GM10266 (cell line): ENCODE measurements around the gene OBSL1.

Experiments
- DNase-seq: peaks from one replicate; pipeline ENCODE4 v3.0.0; 2012; ENCODE audit errors: extremely low spot score
- TF ChIP-seq, protein P1 (sequence below): IDR thresholded peaks from 2 replicates; pipeline ENCODE4 v1.5.1; 2012; ENCODE audit warnings: mild to moderate bottlenecking, low read depth; ENCODE audit not compliant: control insufficient read depth, insufficient read depth; ENCODE audit errors: missing control alignments

The OBSL1 gene

DNA sequence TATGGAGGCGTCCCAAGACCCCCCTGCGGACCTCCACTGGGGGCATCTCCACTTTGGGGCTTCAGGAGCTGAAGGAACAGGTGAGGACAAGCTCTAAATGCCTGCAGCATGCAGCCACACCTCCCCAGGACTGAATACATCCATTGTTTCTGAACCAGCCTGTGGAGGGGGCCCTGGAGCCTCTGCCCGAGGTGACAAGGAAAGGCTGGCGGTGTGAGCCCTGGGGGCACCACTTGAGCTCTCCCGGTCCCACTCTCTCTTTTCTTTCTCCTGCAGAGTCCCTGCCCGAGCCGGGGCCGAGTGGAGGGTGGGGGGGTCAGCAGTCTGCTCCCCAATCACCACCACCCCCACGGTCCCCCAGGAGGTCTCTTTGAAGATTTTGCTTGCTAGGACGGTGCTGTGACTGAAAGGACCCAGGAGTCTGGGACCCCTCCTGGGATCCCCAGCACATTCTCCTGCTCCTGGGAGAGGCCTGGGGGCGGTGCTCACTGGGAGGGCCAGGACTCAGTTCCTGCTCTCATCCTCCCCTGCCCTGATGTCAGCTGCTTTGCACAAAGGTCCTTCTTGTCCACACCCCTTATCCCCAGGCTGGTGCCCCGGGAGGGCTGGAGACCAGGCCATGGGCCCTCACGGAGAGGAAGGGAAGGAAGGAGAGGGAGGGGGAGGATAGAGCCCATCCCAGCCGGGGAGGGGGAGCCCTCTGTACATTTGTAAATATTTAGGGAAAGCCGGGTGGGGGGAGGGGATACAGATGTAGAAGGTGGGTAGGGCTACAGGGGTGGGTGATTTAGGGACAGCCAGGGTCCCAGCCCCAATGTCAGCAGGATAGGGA is 33.5 kb downstream of the OBSL1 start:
- TF ChIP-seq, protein P1, sequence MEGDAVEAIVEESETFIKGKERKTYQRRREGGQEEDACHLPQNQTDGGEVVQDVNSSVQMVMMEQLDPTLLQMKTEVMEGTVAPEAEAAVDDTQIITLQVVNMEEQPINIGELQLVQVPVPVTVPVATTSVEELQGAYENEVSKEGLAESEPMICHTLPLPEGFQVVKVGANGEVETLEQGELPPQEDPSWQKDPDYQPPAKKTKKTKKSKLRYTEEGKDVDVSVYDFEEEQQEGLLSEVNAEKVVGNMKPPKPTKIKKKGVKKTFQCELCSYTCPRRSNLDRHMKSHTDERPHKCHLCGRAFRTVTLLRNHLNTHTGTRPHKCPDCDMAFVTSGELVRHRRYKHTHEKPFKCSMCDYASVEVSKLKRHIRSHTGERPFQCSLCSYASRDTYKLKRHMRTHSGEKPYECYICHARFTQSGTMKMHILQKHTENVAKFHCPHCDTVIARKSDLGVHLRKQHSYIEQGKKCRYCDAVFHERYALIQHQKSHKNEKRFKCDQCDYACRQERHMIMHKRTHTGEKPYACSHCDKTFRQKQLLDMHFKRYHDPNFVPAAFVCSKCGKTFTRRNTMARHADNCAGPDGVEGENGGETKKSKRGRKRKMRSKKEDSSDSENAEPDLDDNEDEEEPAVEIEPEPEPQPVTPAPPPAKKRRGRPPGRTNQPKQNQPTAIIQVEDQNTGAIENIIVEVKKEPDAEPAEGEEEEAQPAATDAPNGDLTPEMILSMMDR: no peak
- no peak for DNase-seq

GRCh38 chr2:219536967-219537366 is 34.4 kb downstream of the OBSL1 start:
- TF ChIP-seq, protein P1: no peak
- DNase-seq: no peak

DNA sequence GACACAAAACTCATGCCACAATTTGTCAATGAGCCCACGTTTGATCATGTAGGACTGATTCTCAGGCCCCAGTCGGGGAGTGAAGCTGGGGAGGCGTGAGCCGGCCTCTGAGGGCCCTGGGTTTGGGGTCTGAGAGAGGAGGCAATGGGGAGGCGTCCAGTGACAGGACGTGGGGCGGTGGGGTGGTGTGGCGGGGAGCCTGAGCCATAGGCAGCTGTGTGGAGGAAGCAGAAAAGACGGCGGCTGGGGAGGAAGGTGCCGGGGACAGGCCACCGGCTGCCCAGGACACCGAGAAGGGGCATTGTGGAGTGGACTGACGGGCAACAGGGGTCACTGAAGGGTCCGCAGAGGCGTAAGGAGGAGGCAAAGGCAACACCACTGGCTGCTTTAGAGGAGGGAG is 34.9 kb downstream of the OBSL1 start:
- DNase-seq: no peak
- TF ChIP-seq, protein P1: no peak

- TF ChIP-seq, protein P1: no peak
- DNase-seq: no peak
These were observed 37.2 kb downstream of the OBSL1 start for GRCh38 chr2:219533930-219534661.

DNA sequence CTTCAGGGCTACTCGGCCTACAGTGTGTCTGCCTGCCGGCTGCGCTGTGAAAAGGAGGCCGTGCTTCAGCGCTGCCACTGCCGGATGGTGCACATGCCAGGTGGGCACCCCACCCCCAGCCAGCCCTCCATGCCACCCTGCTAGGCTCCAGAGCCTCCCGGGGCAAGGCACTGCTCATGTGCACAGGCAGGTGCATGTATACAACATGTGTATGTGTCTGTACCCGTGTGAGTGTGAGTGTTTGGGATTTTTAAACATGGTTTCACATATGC is 39.0 kb downstream of the OBSL1 start:
- DNase-seq: no peak
- TF ChIP-seq, protein P1: no peak

- TF ChIP-seq, protein P1: no peak
- no peak for DNase-seq
These were observed 39.5 kb downstream of the OBSL1 start for GRCh38 chr2:219531639-219532377.
